ENCODE measurements around the gene CNEP1R1.
"Not testable (repeated sequence)": the region's sequence is repeated elsewhere in the genome, so short reads cannot be mapped to it uniquely, and the experiment has no call there.

The CNEP1R1 gene, protein sequence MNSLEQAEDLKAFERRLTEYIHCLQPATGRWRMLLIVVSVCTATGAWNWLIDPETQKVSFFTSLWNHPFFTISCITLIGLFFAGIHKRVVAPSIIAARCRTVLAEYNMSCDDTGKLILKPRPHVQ

GRCh38 chr16:50024684-50025536 is at the start of gene CNEP1R1:
CNEP1R1 (plus strand) TSS chr16:50025225; CDS start chr16:50025316, 91 bp downstream.
- DNase-seq (ENCODE audit: low spot score), result peak; percentile 99

GRCh38 chr16:49977427-49977826 is 47.6 kb upstream of the CNEP1R1 start:
- no peak for DNase-seq (ENCODE audit: low spot score)

- no peak for DNase-seq (ENCODE audit: low spot score)
Measured at GRCh38 chr16:49978569-49979326, 46.3 kb upstream of the CNEP1R1 start.

DNA sequence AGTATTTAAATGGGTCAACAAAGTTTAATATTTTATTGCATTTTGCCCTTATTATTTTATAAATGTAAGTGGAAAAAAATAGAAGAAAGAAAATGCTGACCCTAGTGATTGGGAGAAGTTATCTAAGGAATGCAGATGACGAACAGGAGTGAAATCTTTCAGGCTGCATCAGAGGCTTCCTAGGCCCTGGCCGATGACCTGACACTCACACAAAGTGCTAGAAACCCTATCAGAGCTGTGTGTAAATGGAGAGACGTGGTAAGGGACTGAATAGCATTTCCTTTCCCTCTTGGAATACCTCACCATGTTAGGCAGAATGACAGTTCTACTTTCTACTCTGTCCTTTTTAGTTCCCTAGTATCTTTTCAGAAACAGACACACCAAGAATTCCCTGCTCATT is 44.9 kb upstream of the CNEP1R1 start:
- peak; percentile 30 for DNase-seq (ENCODE audit: low spot score)

DNA sequence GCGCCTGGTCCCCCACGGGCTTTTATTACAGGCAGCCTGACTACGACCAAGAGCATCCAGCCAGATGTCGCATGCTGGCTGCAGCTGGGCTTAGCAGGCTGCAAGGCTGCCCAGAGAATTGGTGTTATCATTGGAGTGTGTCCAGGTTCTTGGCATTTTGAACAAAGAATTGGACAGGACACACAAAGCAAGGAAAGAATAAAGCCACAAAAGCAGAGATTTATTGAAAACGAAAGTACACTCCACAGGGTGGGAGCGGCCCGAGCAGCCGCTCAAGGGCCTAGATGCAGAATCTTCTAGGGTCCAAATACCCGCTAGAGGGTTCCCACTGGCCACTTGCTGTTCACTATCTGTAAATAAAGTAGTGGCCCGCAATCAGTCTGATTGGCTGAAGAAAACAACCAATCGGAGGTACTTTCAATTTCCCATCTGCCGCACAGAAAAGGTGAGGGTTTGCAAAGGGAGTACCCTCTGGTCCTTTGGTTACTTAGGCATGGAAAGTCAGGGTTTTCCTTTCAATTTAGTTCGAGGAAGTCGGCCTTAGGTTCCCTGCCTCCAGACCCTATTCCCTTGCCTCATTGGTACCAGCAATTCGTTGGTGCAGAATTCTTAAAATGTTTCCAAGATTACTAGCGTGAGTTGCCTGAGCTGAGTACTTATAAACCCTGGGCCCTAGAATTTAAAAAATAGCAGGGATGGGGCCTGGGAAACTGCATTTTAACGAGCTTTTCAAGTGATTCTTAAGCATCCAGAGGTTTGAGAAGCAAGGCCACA is 38.5 kb upstream of the CNEP1R1 start:
- peak; percentile 71 for DNase-seq (ENCODE audit: low spot score)

DNA sequence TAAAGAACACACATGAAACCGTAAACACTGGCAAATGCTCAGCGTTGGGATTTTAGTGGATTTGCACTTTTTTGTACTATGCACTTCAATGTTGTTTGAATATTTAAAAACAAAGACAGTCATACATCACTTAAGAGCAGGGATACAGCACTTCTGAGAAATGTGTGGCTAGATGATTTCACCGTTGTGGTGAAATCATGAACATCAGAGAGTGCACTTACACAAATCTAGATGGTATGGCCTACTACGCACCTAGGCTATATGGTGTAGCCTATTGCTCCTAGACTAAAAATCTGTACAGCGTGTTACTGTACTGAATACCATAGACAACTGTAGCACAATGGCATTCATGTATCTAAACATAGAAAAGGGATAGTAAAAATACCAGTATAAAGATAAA is 37.6 kb upstream of the CNEP1R1 start:
- DNase-seq (ENCODE audit: low spot score), result no peak

DNA sequence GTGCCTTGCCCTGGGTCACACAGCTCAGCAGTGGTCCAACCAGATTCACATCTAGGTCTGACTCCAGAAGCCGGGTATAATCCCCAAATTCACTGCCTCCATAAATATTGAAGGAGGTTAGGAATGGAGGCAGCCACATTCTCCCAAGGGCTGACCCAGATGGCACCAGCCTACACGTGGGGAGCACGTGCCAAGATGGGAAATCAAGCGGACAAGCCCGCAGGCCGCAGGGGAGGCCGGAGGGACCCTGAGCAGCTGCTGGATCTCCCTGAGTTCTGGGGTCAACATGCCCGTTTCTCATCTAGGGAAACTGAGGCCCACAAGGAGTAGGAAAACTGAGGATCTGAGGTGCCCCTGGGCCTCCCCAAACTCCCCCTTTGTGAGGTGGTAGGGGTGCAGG is 32.2 kb upstream of the CNEP1R1 start:
- DNase-seq (ENCODE audit: low spot score), result no peak

GRCh38 chr16:49993579-49993978 is 31.4 kb upstream of the CNEP1R1 start:
- no peak for DNase-seq (ENCODE audit: low spot score)

DNA sequence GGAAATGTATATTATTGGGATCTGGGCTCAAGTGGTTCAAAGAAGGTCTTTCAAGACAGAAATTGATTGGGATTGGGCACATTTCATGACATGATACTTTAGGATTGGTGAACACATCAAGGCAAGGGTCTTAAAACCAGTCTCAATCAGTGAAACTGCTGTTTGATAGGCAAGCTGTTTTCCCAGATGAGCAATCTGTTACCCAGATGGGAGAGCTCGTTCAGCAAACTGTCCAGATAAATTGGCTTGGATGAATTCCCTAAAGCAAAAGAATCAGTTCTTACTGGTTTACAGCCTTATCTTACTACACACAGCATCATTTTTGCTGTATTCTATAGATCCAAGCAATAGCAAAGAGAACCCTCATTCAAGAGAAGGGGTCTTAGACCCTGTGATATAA is 31.0 kb upstream of the CNEP1R1 start:
- DNase-seq (ENCODE audit: low spot score), result no peak

- no peak for DNase-seq (ENCODE audit: low spot score)
Measured at GRCh38 chr16:49995720-49996119, 29.3 kb upstream of the CNEP1R1 start.

- no peak for DNase-seq (ENCODE audit: low spot score)
Measured at GRCh38 chr16:49997721-49998251, 27.2 kb upstream of the CNEP1R1 start.

- no peak for DNase-seq (ENCODE audit: low spot score)
Measured at GRCh38 chr16:49998991-49999390, 26.0 kb upstream of the CNEP1R1 start.

GRCh38 chr16:50001144-50001543 is 23.9 kb upstream of the CNEP1R1 start:
- no peak for DNase-seq (ENCODE audit: low spot score)

- no peak for DNase-seq (ENCODE audit: low spot score)
Measured at GRCh38 chr16:50002190-50002589, 22.8 kb upstream of the CNEP1R1 start.

DNA sequence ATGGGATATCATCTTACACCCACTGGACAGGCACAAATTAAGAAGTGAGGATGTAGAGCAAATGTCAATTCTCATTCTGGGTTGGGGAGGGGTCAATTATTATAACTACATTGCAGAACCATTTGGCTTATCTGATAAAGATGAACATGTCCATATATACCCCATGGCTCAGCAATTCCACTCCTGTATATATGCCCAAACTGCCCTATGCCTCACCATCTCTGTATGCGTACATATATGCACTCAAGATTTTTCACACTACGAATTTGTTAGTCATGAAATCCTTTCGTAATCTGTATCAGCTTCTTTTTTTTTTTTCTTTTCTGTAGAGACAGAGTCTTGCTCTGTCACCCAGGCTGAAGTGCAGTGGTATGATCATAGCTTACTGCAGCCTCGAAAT is 20.8 kb upstream of the CNEP1R1 start:
- no peak for DNase-seq (ENCODE audit: low spot score)

DNA sequence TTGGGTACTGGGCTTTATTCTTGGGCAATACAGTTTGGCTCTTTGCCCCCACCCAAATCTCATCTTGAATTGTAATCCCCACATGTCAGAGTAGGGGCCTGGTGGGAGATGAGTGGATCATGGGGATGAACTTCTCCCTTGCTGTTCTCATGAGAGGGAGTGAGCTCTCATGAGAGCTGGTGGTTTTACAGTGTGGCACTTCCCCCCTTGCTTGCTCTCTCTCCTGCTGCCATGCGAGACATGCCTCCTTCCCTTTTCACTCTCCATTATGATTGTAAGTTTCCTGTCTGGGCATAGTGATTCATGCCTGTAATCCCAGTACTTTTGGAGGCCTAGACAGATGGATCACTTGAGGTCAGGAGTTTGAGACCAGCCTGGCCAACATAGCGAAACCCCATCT is 18.1 kb upstream of the CNEP1R1 start:
- DNase-seq (ENCODE audit: low spot score), result no peak

- no peak for DNase-seq (ENCODE audit: low spot score)
Measured at GRCh38 chr16:50007744-50008143, 17.3 kb upstream of the CNEP1R1 start.

- DNase-seq (ENCODE audit: low spot score), result no peak
Measured at GRCh38 chr16:50010212-50010611, 14.8 kb upstream of the CNEP1R1 start.

GRCh38 chr16:50011707-50012106 is 13.3 kb upstream of the CNEP1R1 start:
- DNase-seq (ENCODE audit: low spot score), result no peak

DNA sequence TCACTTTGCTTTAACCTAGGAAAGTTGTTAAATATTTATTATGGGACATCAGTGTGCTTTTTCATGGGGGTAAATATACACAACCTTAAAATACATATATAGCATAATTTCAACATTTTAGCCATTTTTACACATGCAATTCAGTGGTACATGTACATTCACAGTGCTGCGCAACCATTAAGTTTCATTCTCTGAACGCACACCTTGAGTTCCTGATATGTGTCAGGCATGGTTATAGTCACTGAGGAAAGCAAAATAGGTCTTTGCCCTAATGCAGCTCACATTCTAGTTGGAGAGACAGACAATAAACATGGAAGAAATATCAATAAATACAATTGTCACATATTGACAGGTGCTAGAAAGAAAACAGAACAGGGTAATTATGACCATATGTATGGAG is 12.8 kb upstream of the CNEP1R1 start:
- no peak for DNase-seq (ENCODE audit: low spot score)

DNA sequence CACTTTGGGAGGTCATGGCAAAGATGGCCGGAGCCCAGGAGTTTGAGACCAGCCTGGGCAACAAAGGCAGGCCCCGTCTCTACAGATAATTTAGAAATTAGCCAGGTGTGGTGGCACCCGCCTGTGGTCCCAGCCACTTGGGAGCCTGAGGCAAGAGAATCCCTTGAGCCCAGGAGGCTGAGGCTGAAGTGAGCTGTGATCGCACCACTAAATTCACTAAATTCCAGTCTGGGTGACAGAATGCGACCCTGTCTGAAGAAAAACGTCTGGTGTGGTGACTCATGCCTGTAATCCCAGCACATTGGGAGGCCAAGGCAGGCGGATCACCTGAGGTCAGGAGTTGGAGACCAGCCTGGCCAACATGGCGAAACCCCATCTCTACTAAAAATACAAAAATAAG is 10.8 kb upstream of the CNEP1R1 start:
- DNase-seq (ENCODE audit: low spot score), result not testable (repeated sequence)

DNA sequence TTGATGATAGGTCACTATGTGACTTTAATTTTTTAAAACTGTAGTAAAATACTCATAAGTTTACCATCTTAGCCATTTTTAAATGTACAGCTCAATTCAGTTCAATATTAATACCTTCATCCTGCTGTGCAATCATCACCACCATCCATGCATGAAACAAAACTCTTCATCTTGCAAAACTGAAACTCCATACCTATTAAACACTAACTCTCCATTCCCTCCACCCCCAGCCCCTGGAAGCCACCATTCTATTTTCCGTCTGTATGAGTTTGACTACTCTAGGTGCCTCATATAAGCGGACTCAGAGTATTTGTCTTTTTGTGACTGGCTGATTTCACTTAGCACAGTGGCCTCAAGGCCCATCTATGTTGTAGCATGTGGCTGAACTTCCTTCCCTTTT is 9.4 kb upstream of the CNEP1R1 start:
- DNase-seq (ENCODE audit: low spot score), result no peak
